NT2/D1 (cell line): ENCODE results near the gene CFHR3.
"Not testable (repeated sequence)": the region's sequence is repeated elsewhere in the genome, so short reads cannot be mapped to it uniquely, and the experiment has no call there.

ENCODE experiments used
- DNase-seq: peaks from one replicate; pipeline ENCODE4 v3.0.0-alpha.2; 2011; ENCODE audit warnings: low read depth, low spot score
- H3K27me3 ChIP-seq: 2 replicates; pipeline ENCODE4 v1.6.0; 2011; ENCODE audit warnings: mild to moderate bottlenecking; ENCODE audit not compliant: insufficient read length, insufficient read depth
- H3K36me3 ChIP-seq: 2 replicates; pipeline ENCODE4 v1.6.1; 2011; ENCODE audit warnings: mild to moderate bottlenecking, low read length, mixed read lengths; ENCODE audit not compliant: insufficient read depth, insufficient read length
- H3K4me1 ChIP-seq: 2 replicates; pipeline ENCODE4 v1.5.1; 2011; ENCODE audit not compliant: insufficient read depth, insufficient read length
- H3K4me3 ChIP-seq: 2 replicates; pipeline ENCODE4 v1.5.1; 2011; ENCODE audit warnings: low read depth; ENCODE audit not compliant: insufficient read length
- H3K9ac ChIP-seq: 2 replicates; pipeline ENCODE4 v1.6.0; 2011; ENCODE audit warnings: low read depth; ENCODE audit not compliant: insufficient read length
- H3K9me3 ChIP-seq: 2 replicates; pipeline ENCODE4 v1.5.1; 2011; ENCODE audit warnings: mild to moderate bottlenecking, low read length; ENCODE audit not compliant: insufficient read depth
- SUZ12 ChIP-seq: IDR thresholded peaks from 2 replicates; pipeline ENCODE4 v1.6.1; 2011; ENCODE audit not compliant: insufficient read length, insufficient read depth; ENCODE audit errors: extremely low read depth
- YY1 ChIP-seq: IDR thresholded peaks from 2 replicates; pipeline ENCODE4 v1.6.1; 2011; ENCODE audit not compliant: insufficient read length, insufficient read depth
- ZNF274 ChIP-seq: IDR thresholded peaks from 2 replicates; pipeline ENCODE4 v1.6.1; 2011; ENCODE audit warnings: mild to moderate bottlenecking, low read depth, low read length

Gene CFHR3

GRCh38 chr1:196808529-196809235 is 34.0 kb downstream of the CFHR3 start:
- Histone ChIP-seq H3K4me1 (no peaks in the 10 kb centered on the region), H3K9ac (no peak overlapping the region), H3K27me3 (no peaks in the 10 kb centered on the region), H3K4me3 (no peak overlapping the region), H3K9me3 (peaks cover 6% of the 10 kb centered on the region; the same call in 1 of the 2 replicates), H3K36me3 (no peaks in the 10 kb centered on the region)
- DNase-seq, result no peak
- TF ChIP-seq YY1 (no peak), SUZ12 (no peak), ZNF274 (no peak)

GRCh38 chr1:196817442-196817841 is 42.8 kb downstream of the CFHR3 start:
- not testable (repeated sequence) for H3K4me3 ChIP-seq, H3K9me3 ChIP-seq, H3K36me3 ChIP-seq, H3K4me1 ChIP-seq, H3K9ac ChIP-seq, H3K27me3 ChIP-seq
- DNase-seq, result peak; percentile 47

- not testable (repeated sequence) for H3K9ac ChIP-seq, H3K9me3 ChIP-seq, DNase-seq, H3K4me3 ChIP-seq, H3K36me3 ChIP-seq, H3K27me3 ChIP-seq, H3K4me1 ChIP-seq
Observed at GRCh38 chr1:196819531-196819930, 44.9 kb downstream of the CFHR3 start, which contains the start of gene CFHR1. CFHR1 (plus strand) TSS chr1:196819731; CDS start chr1:196819845, 114 bp downstream.

- H3K9me3 ChIP-seq, H3K4me3 ChIP-seq, H3K27me3 ChIP-seq, H3K9ac ChIP-seq, H3K4me1 ChIP-seq, H3K36me3 ChIP-seq: not testable (repeated sequence)
- DNase-seq, result peak; percentile 3
Observed at GRCh38 chr1:196827860-196828259, 53.2 kb downstream of the CFHR3 start.
